CD4-positive, alpha-beta T cell treated with Interferon gamma for 1 hour (primary cell): ENCODE results near the gene LUC7L.
"Not testable (repeated sequence)": the region's sequence is repeated elsewhere in the genome, so short reads cannot be mapped to it uniquely, and the experiment has no call there.

Source experiments
- DNase-seq: peaks from one replicate; pipeline ENCODE4 v3.0.0-alpha.2; 2020

LUC7L gene

GRCh38 chr16:263182-263774 lies 34.0 kb upstream of the LUC7L start:
- no peak for DNase-seq

- DNase-seq = no peak
These were observed 33.0 kb upstream of the LUC7L start for GRCh38 chr16:262121-262745.

- no peak for DNase-seq
These were observed 31.9 kb upstream of the LUC7L start for GRCh38 chr16:261031-261691.

- DNase-seq = no peak
These were observed 31.1 kb upstream of the LUC7L start for GRCh38 chr16:260326-260725.

GRCh38 chr16:259814-260253 lies 30.6 kb upstream of the LUC7L start:
- DNase-seq = no peak

GRCh38 chr16:259226-259625 lies 30.0 kb upstream of the LUC7L start:
- no peak for DNase-seq

- not testable (repeated sequence) for DNase-seq
These were observed 28.8 kb upstream of the LUC7L start for GRCh38 chr16:258091-258490.

GRCh38 chr16:255183-255582 lies 25.9 kb upstream of the LUC7L start:
- DNase-seq = no peak

- DNase-seq = no peak
These were observed 25.2 kb upstream of the LUC7L start for GRCh38 chr16:254461-254860.

GRCh38 chr16:253833-254232 lies 24.6 kb upstream of the LUC7L start:
- DNase-seq = no peak

GRCh38 chr16:252366-253337 lies 23.4 kb upstream of the LUC7L start:
- DNase-seq = no peak

- no peak for DNase-seq
These were observed 20.2 kb upstream of the LUC7L start for GRCh38 chr16:249431-249830.

GRCh38 chr16:247027-247426 lies 17.8 kb upstream of the LUC7L start:
- DNase-seq = no peak

- no peak for DNase-seq
These were observed 15.9 kb upstream of the LUC7L start for GRCh38 chr16:245105-245504.

- no peak for DNase-seq
These were observed 14.1 kb upstream of the LUC7L start for GRCh38 chr16:243348-243747.

GRCh38 chr16:242281-242680 lies 13.0 kb upstream of the LUC7L start:
- DNase-seq = no peak

GRCh38 chr16:240559-240958 lies 11.3 kb upstream of the LUC7L start:
- DNase-seq = no peak

- DNase-seq = no peak
These were observed 10.7 kb upstream of the LUC7L start for GRCh38 chr16:239948-240277.

- peak; percentile 93 for DNase-seq
These were observed 5.4 kb upstream of the LUC7L start, which contains the start of gene FAM234A for GRCh38 chr16:234468-235305. TSS of gene FAM234A (plus strand) at chr16:234821. CDS start at chr16:254414, 19,593 bp downstream.

GRCh38 chr16:230949-231348 lies 1.7 kb upstream of the LUC7L start:
- DNase-seq = no peak

GRCh38 chr16:230351-230750 lies 1.1 kb upstream of the LUC7L start:
- not testable (repeated sequence) for DNase-seq

GRCh38 chr16:229731-230281 lies 557 bp upstream of the LUC7L start:
- no peak for DNase-seq
